HepG2 (cell line): ENCODE measurements around the gene SRSF6. TPM values are rescaled to one million over a fixed set of nuclear protein-coding genes. Genes with fewer than 3 reads are reported as not detected.

Experiments used
- BRD4 ChIP-seq: sonication (generic); formaldehyde crosslinking; IDR thresholded peaks from 2 replicates; pipeline ENCODE4 v1.4.0; 2020; ENCODE audit warnings: missing genetic modification reagents
- DPF2 ChIP-seq: sonication (generic); formaldehyde crosslinking; IDR thresholded peaks from 2 replicates; pipeline ENCODE4 v1.4.0; 2020; ENCODE audit warnings: mild to moderate bottlenecking, low read depth, missing genetic modification reagents, borderline replicate concordance
- GTF2F1 ChIP-seq: fragments of 150-350 bp; IDR thresholded peaks from 2 replicates; pipeline ENCODE4 v1.6.1; 2014; ENCODE audit warnings: low read length
- HES4 ChIP-seq: sonication (generic); formaldehyde crosslinking; IDR thresholded peaks from 2 replicates; pipeline ENCODE4 v1.9.0; 2021; ENCODE audit warnings: mild to moderate bottlenecking, missing genetic modification reagents, borderline replicate concordance
- HMG20B ChIP-seq: conservative IDR thresholded peaks from 2 replicates; pipeline ENCODE4 v1.6.1; 2016; ENCODE audit warnings: missing genetic modification reagents, missing compliant biosample characterization
- IKZF4 ChIP-seq: sonication (generic); formaldehyde crosslinking; IDR thresholded peaks from 2 replicates; pipeline ENCODE4 v1.5.1; 2020; ENCODE audit warnings: borderline replicate concordance, mild to moderate bottlenecking, low read depth, missing genetic modification reagents; ENCODE audit errors: not compliant biosample characterization
- MATR3 ChIP-seq: sonication (generic); formaldehyde crosslinking; IDR thresholded peaks from 2 replicates; pipeline ENCODE4 v1.4.0; 2020; ENCODE audit warnings: missing genetic modification reagents
- MIXL1 ChIP-seq: IDR thresholded peaks from 2 replicates; pipeline ENCODE4 v1.6.1; 2016
- NFE2 ChIP-seq: sonication (generic); formaldehyde crosslinking; IDR thresholded peaks from 2 replicates; pipeline ENCODE4 v1.4.0; 2020; ENCODE audit warnings: missing genetic modification reagents
- NONO ChIP-seq, 2 experiments: fragments of 450-650 bp in 1 of 2; sonication (generic) in 1 of 2; formaldehyde crosslinking in 1 of 2; IDR thresholded peaks in 1 of 2; conservative IDR thresholded peaks in 1 of 2; 2 replicates each; pipeline versions ENCODE4 v1.6.1 to v1.8.0; 2017 to 2022; ENCODE audit warnings: mild to moderate bottlenecking in 1 of 2, missing genetic modification reagents in 1 of 2, moderate library complexity in 1 of 2
- RAD21 ChIP-seq: fragments of 450-650 bp; formaldehyde crosslinking; IDR thresholded peaks from 2 replicates; pipeline ENCODE4 v1.5.0; 2020; ENCODE audit warnings: mild to moderate bottlenecking
- SALL1 ChIP-seq: sonication (generic); formaldehyde crosslinking; IDR thresholded peaks from 2 replicates; pipeline ENCODE4 v1.8.0; 2022; ENCODE audit warnings: mild to moderate bottlenecking, missing genetic modification reagents
- SOX6 ChIP-seq, 2 experiments: fragments of 450-650 bp in 1 of 2; sonication (generic) in 1 of 2; formaldehyde crosslinking in 1 of 2; IDR thresholded peaks; 2 replicates each; pipeline versions ENCODE4 v1.4.0 to v1.6.1; 2017 to 2020; ENCODE audit warnings: antibody characterized with exemption in 1 of 2, mild to moderate bottlenecking in 1 of 2, missing genetic modification reagents in 1 of 2
- SSRP1 ChIP-seq: IDR thresholded peaks from 2 replicates; pipeline ENCODE4 v1.6.1; 2016; ENCODE audit warnings: control low read depth
- TRAFD1 ChIP-seq: sonication (generic); formaldehyde crosslinking; IDR thresholded peaks from 2 replicates; pipeline ENCODE4 v1.5.1; 2020; ENCODE audit warnings: missing genetic modification reagents, mild to moderate bottlenecking, borderline replicate concordance
- ZFP36L1 ChIP-seq: sonication (generic); formaldehyde crosslinking; IDR thresholded peaks from 2 replicates; pipeline ENCODE4 v1.8.0; 2022; ENCODE audit warnings: mild to moderate bottlenecking, missing genetic modification reagents, moderate library complexity
- ZKSCAN1 ChIP-seq: fragments of 150-350 bp; IDR thresholded peaks from 2 replicates; pipeline ENCODE4 v1.6.1; 2014; ENCODE audit warnings: low read length
- ZMAT5 ChIP-seq: sonication (generic); formaldehyde crosslinking; IDR thresholded peaks from 2 replicates; pipeline ENCODE4 v1.5.0; 2020; ENCODE audit warnings: mild to moderate bottlenecking, low read depth, missing genetic modification reagents, borderline replicate concordance
- ZNF205 ChIP-seq: IDR thresholded peaks from 2 replicates; pipeline ENCODE4 v1.6.1; 2018; ENCODE audit warnings: missing biosample characterization, missing genetic modification reagents
- ZNF501 ChIP-seq: sonication (generic); formaldehyde crosslinking; IDR thresholded peaks from 2 replicates; pipeline ENCODE4 v1.5.1; 2020; ENCODE audit warnings: mild to moderate bottlenecking, moderate library complexity, missing genetic modification reagents
- ZNF569 ChIP-seq: sonication (generic); formaldehyde crosslinking; IDR thresholded peaks from 2 replicates; pipeline ENCODE4 v1.5.0; 2020; ENCODE audit warnings: mild to moderate bottlenecking, missing genetic modification reagents, moderate library complexity, borderline replicate concordance
- ZNF740 ChIP-seq: sonication (generic); formaldehyde crosslinking; IDR thresholded peaks from 2 replicates; pipeline ENCODE4 v1.4.0; 2020; ENCODE audit warnings: missing genetic modification reagents
- ZNF75D ChIP-seq: sonication (generic); formaldehyde crosslinking; IDR thresholded peaks from 2 replicates; pipeline ENCODE4 v1.8.1; 2023; ENCODE audit warnings: missing genetic modification reagents, mild to moderate bottlenecking, borderline replicate concordance
- polyA plus RNA-seq, 8 experiments: library from polyadenylated mRNA; depleted of rRNA in 3 of 8; stranded (reverse) in 7 of 8; unstranded in 1 of 8; fragments of >200 nt; fragmentation: Illumina TruSeq in 4 of 8; extraction: Trizol in 4 of 8; gene quantifications; 2 replicates each; pipeline versions ENCODE4 v1.2.1 to v1.2.3, GENCODE V29; 2011 to 2016; ENCODE audit warnings: low read depth in 4 of 8, missing spikeins in 1 of 8, mixed read lengths in 1 of 8; ENCODE audit not compliant: insufficient read depth in 1 of 8
- total RNA-seq, 5 experiments: library from RNA; depleted of rRNA; stranded (reverse); fragments of >200 nt; fragmentation: Illumina TruSeq; extraction: Trizol; gene quantifications; 2 replicates each; pipeline ENCODE4 v1.2.3, GENCODE V29; 2016; ENCODE audit warnings: low read depth in 1 of 5
- TF ChIP-seq, protein P1 (sequence below): IDR thresholded peaks from 2 replicates; pipeline ENCODE4 v1.6.1; 2018; ENCODE audit warnings: missing genetic modification reagents, mild to moderate bottlenecking, missing compliant biosample characterization
- TF ChIP-seq, protein P2 (sequence below): sonication (generic); formaldehyde crosslinking; conservative IDR thresholded peaks from 2 replicates; pipeline ENCODE4 v1.8.0; 2022; ENCODE audit warnings: missing genetic modification reagents

The SRSF6 gene
- total and polyA plus RNA-seq, 2 of the 13 experiments (the other 11 are each of a cell fraction or from before 2014, with no cell fraction given): 156 to 194 TPM

GRCh38 chr20:43459022-43459942 lies 1.6 kb downstream of the SRSF6 start (continued):
- TF ChIP-seq NFE2: no peak
- no peak for TF ChIP-seq DPF2 (CRISPR knock-in tag)
- TF ChIP-seq RAD21 (CRISPR knock-in tag): 0 out of 2 replicates have a peak, but pooled peaks have one; percentile 13
- no peak for TF ChIP-seq NONO (IDR thresholded peaks at IDR 0.05)
- peak; percentile 61; the same call in 1 of the 2 replicates for TF ChIP-seq NONO (CRISPR knock-in tag; conservative IDR thresholded peaks at IDR 0.05)
- no peak for TF ChIP-seq TRAFD1 (CRISPR knock-in tag)
- TF ChIP-seq ZNF205 (CRISPR knock-in tag): no peak
- TF ChIP-seq, protein P1, sequence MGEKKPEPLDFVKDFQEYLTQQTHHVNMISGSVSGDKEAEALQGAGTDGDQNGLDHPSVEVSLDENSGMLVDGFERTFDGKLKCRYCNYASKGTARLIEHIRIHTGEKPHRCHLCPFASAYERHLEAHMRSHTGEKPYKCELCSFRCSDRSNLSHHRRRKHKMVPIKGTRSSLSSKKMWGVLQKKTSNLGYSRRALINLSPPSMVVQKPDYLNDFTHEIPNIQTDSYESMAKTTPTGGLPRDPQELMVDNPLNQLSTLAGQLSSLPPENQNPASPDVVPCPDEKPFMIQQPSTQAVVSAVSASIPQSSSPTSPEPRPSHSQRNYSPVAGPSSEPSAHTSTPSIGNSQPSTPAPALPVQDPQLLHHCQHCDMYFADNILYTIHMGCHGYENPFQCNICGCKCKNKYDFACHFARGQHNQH (CRISPR knock-in tag): no peak
- no peak for TF ChIP-seq MATR3 (CRISPR knock-in tag)
- TF ChIP-seq HMG20B (CRISPR knock-in tag): no peak
- TF ChIP-seq ZFP36L1 (CRISPR knock-in tag): no peak
- TF ChIP-seq, protein P2, sequence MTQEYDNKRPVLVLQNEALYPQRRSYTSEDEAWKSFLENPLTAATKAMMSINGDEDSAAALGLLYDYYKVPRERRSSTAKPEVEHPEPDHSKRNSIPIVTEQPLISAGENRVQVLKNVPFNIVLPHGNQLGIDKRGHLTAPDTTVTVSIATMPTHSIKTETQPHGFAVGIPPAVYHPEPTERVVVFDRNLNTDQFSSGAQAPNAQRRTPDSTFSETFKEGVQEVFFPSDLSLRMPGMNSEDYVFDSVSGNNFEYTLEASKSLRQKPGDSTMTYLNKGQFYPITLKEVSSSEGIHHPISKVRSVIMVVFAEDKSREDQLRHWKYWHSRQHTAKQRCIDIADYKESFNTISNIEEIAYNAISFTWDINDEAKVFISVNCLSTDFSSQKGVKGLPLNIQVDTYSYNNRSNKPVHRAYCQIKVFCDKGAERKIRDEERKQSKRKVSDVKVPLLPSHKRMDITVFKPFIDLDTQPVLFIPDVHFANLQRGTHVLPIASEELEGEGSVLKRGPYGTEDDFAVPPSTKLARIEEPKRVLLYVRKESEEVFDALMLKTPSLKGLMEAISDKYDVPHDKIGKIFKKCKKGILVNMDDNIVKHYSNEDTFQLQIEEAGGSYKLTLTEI (CRISPR knock-in tag): no peak
- TF ChIP-seq SOX6 (IDR thresholded peaks at IDR 0.05): no peak
- TF ChIP-seq SOX6 (CRISPR knock-in tag; IDR thresholded peaks at IDR 0.05): no peak
- no peak for TF ChIP-seq MIXL1 (CRISPR knock-in tag)
- peak; percentile 85; the same call in 1 of the 2 replicates for TF ChIP-seq SSRP1 (CRISPR knock-in tag)
- TF ChIP-seq ZNF501: no peak
- TF ChIP-seq ZNF740: no peak
- TF ChIP-seq ZNF75D (CRISPR knock-in tag): no peak
- no peak for TF ChIP-seq ZMAT5
- 0 out of 2 replicates have a peak, but pooled peaks have one; percentile 20 for TF ChIP-seq SALL1 (CRISPR knock-in tag)
- TF ChIP-seq GTF2F1: no peak
- TF ChIP-seq ZNF569: no peak
- no peak for TF ChIP-seq HES4
- no peak for TF ChIP-seq ZKSCAN1
- TF ChIP-seq IKZF4 (CRISPR knock-in tag): no peak
- no peak for TF ChIP-seq BRD4 (CRISPR knock-in tag)
